ENCODE data around the gene SGK1.

GRCh38 chr6:134339216-134339615 is 21.3 kb upstream of the SGK1 start:
- no peak for TF ChIP-seq CTCF (IDR thresholded peaks at IDR 0.05)
- TF ChIP-seq POLR2A (IDR thresholded peaks at IDR 0.05), result no peak
